Epithelial cell of proximal tubule (primary cell): ENCODE data around the gene FRMPD4. TPM values are rescaled to one million over a fixed set of nuclear protein-coding genes. Genes with fewer than 3 reads are reported as not detected.

Source experiments
- DNase-seq: peaks from one replicate; pipeline ENCODE4 v3.0.0-alpha.2; 2011; ENCODE audit warnings: low read depth
- H3K4me3 ChIP-seq: 2 replicates; pipeline ENCODE4 v1.5.1; 2011; ENCODE audit warnings: low read depth, mild to moderate bottlenecking, low read length
- CTCF ChIP-seq: conservative IDR thresholded peaks from 2 replicates; pipeline ENCODE4 v1.5.1; 2012; ENCODE audit warnings: low read depth, mild to moderate bottlenecking, low read length
- total RNA-seq: library from RNA; depleted of rRNA; stranded (reverse); fragments of >200 nt; gene quantifications from 2 replicates; pipeline ENCODE4 v1.2.3, GENCODE V29; 2015

The FRMPD4 gene
- total RNA-seq, 1 donor from 2014 or later, result 0.06 TPM

- TF ChIP-seq CTCF, result no peak
- no peak overlapping the region for H3K4me3 ChIP-seq
- DNase-seq, result no peak
Observed at GRCh38 chrX:12327836-12328235, 189.6 kb downstream of the FRMPD4 start.

GRCh38 chrX:12329476-12329875, 191.2 kb downstream of the FRMPD4 start:
- TF ChIP-seq CTCF, result no peak
- DNase-seq, result no peak
- no peak overlapping the region for H3K4me3 ChIP-seq

- TF ChIP-seq CTCF, result no peak
- H3K4me3 ChIP-seq, result no peak overlapping the region
- no peak for DNase-seq
Observed at GRCh38 chrX:12330841-12331240, 192.6 kb downstream of the FRMPD4 start.

GRCh38 chrX:12332786-12333347, 194.6 kb downstream of the FRMPD4 start:
- H3K4me3 ChIP-seq, result no peak overlapping the region
- DNase-seq, result no peak
- no peak for TF ChIP-seq CTCF

GRCh38 chrX:12339921-12340320, 201.6 kb downstream of the FRMPD4 start:
- no peak for DNase-seq
- H3K4me3 ChIP-seq, result no peak overlapping the region
- TF ChIP-seq CTCF, result no peak

- TF ChIP-seq CTCF, result no peak
- no peak overlapping the region for H3K4me3 ChIP-seq
- no peak for DNase-seq
Observed at GRCh38 chrX:12344954-12345353, 206.7 kb downstream of the FRMPD4 start.

- no peak overlapping the region for H3K4me3 ChIP-seq
- no peak for TF ChIP-seq CTCF
- DNase-seq, result no peak
Observed at GRCh38 chrX:12349201-12349600, 210.9 kb downstream of the FRMPD4 start.
